ENCODE results near the gene NBPF9. TPM values are rescaled to one million over a fixed set of nuclear protein-coding genes. Genes with fewer than 3 reads are reported as not detected.
"Not testable (repeated sequence)": the region's sequence is repeated elsewhere in the genome, so short reads cannot be mapped to it uniquely, and the experiment has no call there.

The NBPF9 gene
- total RNA-seq, 2 experiments from 2014 or later = 14.6 to 14.7 TPM

- H3K27me3 Mint-ChIP-seq; H3K9me3 Mint-ChIP-seq; intact Hi-C loops (cut with micrococcal nuclease); H3K4me1 Mint-ChIP-seq (ENCODE audit: low read depth); ATAC-seq; POLR2A ChIA-PET; H3K27ac Mint-ChIP-seq; H3K36me3 Mint-ChIP-seq (ENCODE audit: low read depth); H3K4me3 Mint-ChIP-seq; DNase-seq; CTCF ChIA-PET: not testable (repeated sequence)
Observed at GRCh38 chr1:149093155-149093554, 10.2 kb downstream of the NBPF9 start.

- DNase-seq; H3K9me3 Mint-ChIP-seq; H3K27me3 Mint-ChIP-seq; intact Hi-C loops (cut with micrococcal nuclease); H3K36me3 Mint-ChIP-seq (ENCODE audit: low read depth); H3K27ac Mint-ChIP-seq; H3K4me3 Mint-ChIP-seq; ATAC-seq; H3K4me1 Mint-ChIP-seq (ENCODE audit: low read depth); POLR2A ChIA-PET; CTCF ChIA-PET: not testable (repeated sequence)
Observed at GRCh38 chr1:149075505-149076127, 27.7 kb downstream of the NBPF9 start.

- POLR2A ChIA-PET; CTCF ChIA-PET; H3K4me1 Mint-ChIP-seq (ENCODE audit: low read depth); H3K27me3 Mint-ChIP-seq; H3K4me3 Mint-ChIP-seq; intact Hi-C loops (cut with micrococcal nuclease); H3K27ac Mint-ChIP-seq; ATAC-seq; H3K36me3 Mint-ChIP-seq (ENCODE audit: low read depth); H3K9me3 Mint-ChIP-seq; DNase-seq: not testable (repeated sequence)
Observed at GRCh38 chr1:149064611-149065010, 38.7 kb downstream of the NBPF9 start.

GRCh38 chr1:149043056-149043455, 60.3 kb downstream of the NBPF9 start:
- H3K9me3 Mint-ChIP-seq; H3K4me3 Mint-ChIP-seq; H3K27ac Mint-ChIP-seq; H3K27me3 Mint-ChIP-seq; POLR2A ChIA-PET; H3K4me1 Mint-ChIP-seq (ENCODE audit: low read depth); intact Hi-C loops (cut with micrococcal nuclease); DNase-seq; ATAC-seq; H3K36me3 Mint-ChIP-seq (ENCODE audit: low read depth); CTCF ChIA-PET: not testable (repeated sequence)

- POLR2A ChIA-PET; H3K9me3 Mint-ChIP-seq; H3K4me1 Mint-ChIP-seq (ENCODE audit: low read depth); H3K36me3 Mint-ChIP-seq (ENCODE audit: low read depth); H3K4me3 Mint-ChIP-seq; ATAC-seq; DNase-seq; intact Hi-C loops (cut with micrococcal nuclease); CTCF ChIA-PET; H3K27me3 Mint-ChIP-seq; H3K27ac Mint-ChIP-seq: not testable (repeated sequence)
Observed at GRCh38 chr1:149033916-149034315, 69.4 kb downstream of the NBPF9 start.

- H3K4me3 Mint-ChIP-seq; DNase-seq; POLR2A ChIA-PET; H3K27me3 Mint-ChIP-seq; ATAC-seq; intact Hi-C loops (cut with micrococcal nuclease); H3K4me1 Mint-ChIP-seq (ENCODE audit: low read depth); H3K36me3 Mint-ChIP-seq (ENCODE audit: low read depth); H3K27ac Mint-ChIP-seq; H3K9me3 Mint-ChIP-seq; CTCF ChIA-PET: not testable (repeated sequence)
Observed at GRCh38 chr1:149024327-149024726, 79.0 kb downstream of the NBPF9 start.

- H3K27me3 Mint-ChIP-seq; H3K36me3 Mint-ChIP-seq (ENCODE audit: low read depth); H3K9me3 Mint-ChIP-seq; DNase-seq; H3K4me3 Mint-ChIP-seq; H3K27ac Mint-ChIP-seq; intact Hi-C loops (cut with micrococcal nuclease); H3K4me1 Mint-ChIP-seq (ENCODE audit: low read depth); ATAC-seq; POLR2A ChIA-PET; CTCF ChIA-PET: not testable (repeated sequence)
Observed at GRCh38 chr1:149018577-149018976, 84.8 kb downstream of the NBPF9 start.

- H3K27ac Mint-ChIP-seq; H3K36me3 Mint-ChIP-seq (ENCODE audit: low read depth); DNase-seq; H3K9me3 Mint-ChIP-seq; H3K4me1 Mint-ChIP-seq (ENCODE audit: low read depth); ATAC-seq; H3K27me3 Mint-ChIP-seq; CTCF ChIA-PET; H3K4me3 Mint-ChIP-seq; intact Hi-C loops (cut with micrococcal nuclease); POLR2A ChIA-PET: not testable (repeated sequence)
Observed at GRCh38 chr1:149016626-149017025, 86.7 kb downstream of the NBPF9 start.

GRCh38 chr1:149015522-149015921, 87.8 kb downstream of the NBPF9 start:
- intact Hi-C loops (cut with micrococcal nuclease); CTCF ChIA-PET; DNase-seq; POLR2A ChIA-PET; H3K36me3 Mint-ChIP-seq (ENCODE audit: low read depth); H3K27ac Mint-ChIP-seq; H3K4me1 Mint-ChIP-seq (ENCODE audit: low read depth); H3K4me3 Mint-ChIP-seq; H3K27me3 Mint-ChIP-seq; ATAC-seq; H3K9me3 Mint-ChIP-seq: not testable (repeated sequence)

- intact Hi-C loops (cut with micrococcal nuclease); DNase-seq; POLR2A ChIA-PET; H3K4me3 Mint-ChIP-seq; H3K36me3 Mint-ChIP-seq (ENCODE audit: low read depth); H3K9me3 Mint-ChIP-seq; H3K4me1 Mint-ChIP-seq (ENCODE audit: low read depth); ATAC-seq; H3K27me3 Mint-ChIP-seq; H3K27ac Mint-ChIP-seq; CTCF ChIA-PET: not testable (repeated sequence)
Observed at GRCh38 chr1:149013513-149013912, 89.8 kb downstream of the NBPF9 start.

GRCh38 chr1:149012599-149012998, 90.8 kb downstream of the NBPF9 start:
- ATAC-seq; POLR2A ChIA-PET; H3K27me3 Mint-ChIP-seq; H3K36me3 Mint-ChIP-seq (ENCODE audit: low read depth); H3K4me3 Mint-ChIP-seq; CTCF ChIA-PET; H3K9me3 Mint-ChIP-seq; DNase-seq; H3K4me1 Mint-ChIP-seq (ENCODE audit: low read depth); intact Hi-C loops (cut with micrococcal nuclease); H3K27ac Mint-ChIP-seq: not testable (repeated sequence)

- H3K27me3 Mint-ChIP-seq; POLR2A ChIA-PET; ATAC-seq; DNase-seq; H3K4me3 Mint-ChIP-seq; intact Hi-C loops (cut with micrococcal nuclease); H3K27ac Mint-ChIP-seq; H3K4me1 Mint-ChIP-seq (ENCODE audit: low read depth); H3K9me3 Mint-ChIP-seq; CTCF ChIA-PET; H3K36me3 Mint-ChIP-seq (ENCODE audit: low read depth): not testable (repeated sequence)
Observed at GRCh38 chr1:149009761-149010160, 93.6 kb downstream of the NBPF9 start.

- H3K27me3 Mint-ChIP-seq; POLR2A ChIA-PET; H3K9me3 Mint-ChIP-seq; CTCF ChIA-PET; H3K4me1 Mint-ChIP-seq (ENCODE audit: low read depth); DNase-seq; H3K36me3 Mint-ChIP-seq (ENCODE audit: low read depth); intact Hi-C loops (cut with micrococcal nuclease); ATAC-seq; H3K27ac Mint-ChIP-seq; H3K4me3 Mint-ChIP-seq: not testable (repeated sequence)
Observed at GRCh38 chr1:149008769-149009168, 94.6 kb downstream of the NBPF9 start.
